Measurements from ENCODE around the gene SLC41A2.
"Not testable (repeated sequence)": the region's sequence is repeated elsewhere in the genome, so short reads cannot be mapped to it uniquely, and the experiment has no call there.

Gene SLC41A2, protein sequence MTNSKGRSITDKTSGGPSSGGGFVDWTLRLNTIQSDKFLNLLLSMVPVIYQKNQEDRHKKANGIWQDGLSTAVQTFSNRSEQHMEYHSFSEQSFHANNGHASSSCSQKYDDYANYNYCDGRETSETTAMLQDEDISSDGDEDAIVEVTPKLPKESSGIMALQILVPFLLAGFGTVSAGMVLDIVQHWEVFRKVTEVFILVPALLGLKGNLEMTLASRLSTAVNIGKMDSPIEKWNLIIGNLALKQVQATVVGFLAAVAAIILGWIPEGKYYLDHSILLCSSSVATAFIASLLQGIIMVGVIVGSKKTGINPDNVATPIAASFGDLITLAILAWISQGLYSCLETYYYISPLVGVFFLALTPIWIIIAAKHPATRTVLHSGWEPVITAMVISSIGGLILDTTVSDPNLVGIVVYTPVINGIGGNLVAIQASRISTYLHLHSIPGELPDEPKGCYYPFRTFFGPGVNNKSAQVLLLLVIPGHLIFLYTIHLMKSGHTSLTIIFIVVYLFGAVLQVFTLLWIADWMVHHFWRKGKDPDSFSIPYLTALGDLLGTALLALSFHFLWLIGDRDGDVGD

DNA sequence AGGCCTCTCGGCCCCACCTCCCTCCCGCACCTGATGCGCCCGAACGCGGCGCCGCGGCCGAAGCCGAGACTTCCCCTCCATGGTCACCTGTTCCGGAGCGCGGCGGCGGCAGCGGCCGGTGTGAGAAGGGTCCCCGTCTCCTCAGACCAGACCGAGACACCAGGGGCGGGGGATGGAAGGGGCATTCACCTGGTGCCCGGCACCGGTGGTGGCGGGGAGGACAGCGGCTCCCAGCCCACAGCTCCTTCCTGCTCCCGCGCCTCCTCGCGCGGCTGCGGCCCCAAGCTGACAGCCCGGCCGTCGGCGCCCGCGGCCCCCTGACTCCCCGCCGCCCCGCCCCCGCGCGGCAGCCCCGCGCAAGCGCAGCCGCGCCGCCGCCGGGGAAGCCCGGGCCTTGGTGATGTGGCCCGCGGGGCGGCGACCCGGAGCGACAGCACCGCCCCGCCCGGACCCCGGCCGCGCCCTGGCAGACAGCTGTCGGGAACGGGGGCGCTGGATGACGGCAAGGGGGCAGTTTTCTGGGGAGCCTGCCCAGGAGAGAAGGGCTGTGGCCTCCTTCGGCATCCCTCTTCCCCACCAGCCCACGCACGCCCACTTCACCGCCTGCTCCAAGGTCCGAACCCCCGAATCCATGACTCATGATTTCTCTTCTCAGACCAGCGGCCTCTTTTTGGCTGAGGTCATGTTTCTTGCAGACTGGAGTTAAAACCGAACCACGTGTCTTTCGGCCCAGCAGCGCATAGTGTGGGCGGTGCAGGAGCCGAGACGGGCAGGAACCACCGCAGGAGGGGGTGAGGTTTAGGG is at the start of gene SLC41A2:
TSS of gene SLC41A2 (minus strand) at position 290 of the 804 bp plus-strand sequence. CDS start 29,763 bp downstream, outside the sequence.
- no peak for DNase-seq

GRCh38 chr12:105001476-105001875 is 43.4 kb upstream of the SLC41A2 start:
- DNase-seq = no peak

DNA sequence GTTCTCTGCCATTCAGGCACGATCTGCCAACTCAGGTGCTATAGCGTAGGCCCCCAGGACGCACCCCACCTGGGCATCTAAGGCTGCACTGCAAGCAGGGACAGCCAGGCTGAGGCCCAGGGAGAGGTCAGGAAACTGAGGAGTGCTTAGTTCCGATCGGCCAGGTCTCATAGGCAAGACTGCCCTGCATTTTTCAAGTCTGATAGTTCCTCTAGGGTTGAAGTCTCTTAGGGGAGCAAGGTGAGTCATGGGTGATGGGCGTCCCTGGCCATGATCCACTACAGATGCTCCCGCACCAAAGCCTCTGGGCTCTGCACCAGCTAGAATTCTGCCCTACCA is 41.2 kb upstream of the SLC41A2 start:
- DNase-seq = no peak

GRCh38 chr12:104998423-104999346 is 40.6 kb upstream of the SLC41A2 start:
- no peak for DNase-seq

DNA sequence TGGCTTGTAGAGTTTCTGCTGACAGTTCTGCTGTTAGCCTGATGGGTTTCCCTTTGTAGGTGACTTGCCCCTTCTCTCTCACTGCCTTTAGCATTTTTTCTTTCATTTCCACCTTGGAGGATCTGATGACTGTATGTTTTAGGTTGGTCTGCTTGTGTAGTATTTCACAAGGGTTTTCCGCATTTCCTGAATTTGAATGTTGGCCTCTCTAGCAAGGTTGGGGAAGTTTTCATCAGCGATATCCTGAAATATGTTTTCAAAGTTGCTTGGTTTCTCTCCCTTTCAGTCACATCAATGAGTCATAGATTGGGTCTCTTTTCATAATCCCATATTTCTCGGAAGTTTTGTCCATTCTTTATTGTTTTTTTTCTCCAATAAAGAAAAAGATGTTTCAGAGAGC is 39.5 kb upstream of the SLC41A2 start:
- no peak for DNase-seq

GRCh38 chr12:104994336-104994735 is 36.2 kb upstream of the SLC41A2 start:
- no peak for DNase-seq

DNA sequence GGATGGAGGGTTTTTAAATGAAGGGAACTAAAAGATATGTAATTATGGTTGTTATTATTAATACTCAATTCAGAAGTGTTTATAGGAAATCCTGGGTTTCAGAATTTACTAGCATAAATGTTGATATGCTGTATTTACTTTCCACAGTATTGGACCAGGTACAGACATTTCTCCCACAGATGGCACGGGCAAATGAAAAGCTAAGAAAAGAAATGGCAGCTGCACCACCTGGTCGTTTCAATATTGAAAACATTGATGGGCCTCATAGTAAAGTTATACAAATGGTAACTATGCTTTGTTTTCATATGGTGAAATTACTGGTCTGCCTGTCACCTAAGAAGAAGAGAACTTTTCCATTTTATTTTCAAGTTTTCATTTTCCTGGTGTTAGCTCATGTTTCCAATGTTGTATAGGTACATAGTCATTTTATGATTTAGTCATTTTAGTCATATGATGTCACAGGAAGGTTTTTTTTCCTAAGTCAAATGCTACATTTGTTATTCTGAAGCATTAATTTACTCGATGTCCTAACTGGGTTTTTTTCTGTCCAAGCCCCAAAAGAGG is 33.6 kb upstream of the SLC41A2 start:
- no peak for DNase-seq

DNA sequence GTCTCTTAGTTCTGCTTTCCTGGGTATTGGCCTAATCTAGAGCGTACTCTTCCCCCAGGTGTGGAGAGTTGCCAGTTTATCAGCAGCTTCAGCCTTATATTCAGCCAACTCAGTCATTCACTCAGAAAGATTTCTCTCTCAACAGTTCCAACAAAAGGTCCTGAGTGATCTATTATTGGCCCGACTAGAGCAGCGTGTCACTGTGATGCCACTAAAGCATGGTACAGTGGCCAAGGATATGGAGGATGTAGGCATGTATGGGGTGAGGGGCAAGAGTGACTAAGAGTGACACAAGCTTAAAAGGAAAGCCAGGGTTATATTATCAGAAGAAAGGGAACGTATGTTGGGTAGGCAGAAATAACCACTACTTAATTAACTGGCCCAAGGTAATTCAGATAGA is 32.9 kb upstream of the SLC41A2 start:
- DNase-seq = no peak

GRCh38 chr12:104986022-104986941 is 28.2 kb upstream of the SLC41A2 start, which contains the start of gene NOPCHAP1:
Gene NOPCHAP1, plus strand, starts transcription at chr12:104986316. Its CDS starts 37 bp downstream, at chr12:104986353.
- DNase-seq = no peak

DNA sequence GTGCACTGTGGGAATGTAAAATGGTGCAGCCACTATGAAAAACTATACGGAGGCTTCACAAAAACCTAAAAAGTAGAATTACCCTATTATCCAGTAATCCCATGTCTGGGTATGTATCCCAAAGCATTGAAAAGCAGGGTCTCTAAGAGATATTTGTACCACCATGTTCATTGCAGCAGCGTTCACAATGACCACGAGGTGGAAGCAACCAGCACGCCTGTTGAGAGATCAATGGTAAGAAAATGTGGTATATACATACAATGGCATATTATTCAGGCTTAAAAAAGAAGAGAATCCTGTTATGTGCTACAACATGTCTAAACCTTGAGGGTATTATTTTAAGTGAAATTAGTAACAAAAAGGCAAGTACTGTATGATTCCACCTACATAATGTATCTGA is 27.1 kb upstream of the SLC41A2 start:
- DNase-seq = no peak

GRCh38 chr12:104977688-104978087 is 19.6 kb upstream of the SLC41A2 start:
- not testable (repeated sequence) for DNase-seq

GRCh38 chr12:104976703-104977102 is 18.6 kb upstream of the SLC41A2 start:
- DNase-seq = no peak

- no peak for DNase-seq
Observed at GRCh38 chr12:104975587-104976343, 17.7 kb upstream of the SLC41A2 start.

DNA sequence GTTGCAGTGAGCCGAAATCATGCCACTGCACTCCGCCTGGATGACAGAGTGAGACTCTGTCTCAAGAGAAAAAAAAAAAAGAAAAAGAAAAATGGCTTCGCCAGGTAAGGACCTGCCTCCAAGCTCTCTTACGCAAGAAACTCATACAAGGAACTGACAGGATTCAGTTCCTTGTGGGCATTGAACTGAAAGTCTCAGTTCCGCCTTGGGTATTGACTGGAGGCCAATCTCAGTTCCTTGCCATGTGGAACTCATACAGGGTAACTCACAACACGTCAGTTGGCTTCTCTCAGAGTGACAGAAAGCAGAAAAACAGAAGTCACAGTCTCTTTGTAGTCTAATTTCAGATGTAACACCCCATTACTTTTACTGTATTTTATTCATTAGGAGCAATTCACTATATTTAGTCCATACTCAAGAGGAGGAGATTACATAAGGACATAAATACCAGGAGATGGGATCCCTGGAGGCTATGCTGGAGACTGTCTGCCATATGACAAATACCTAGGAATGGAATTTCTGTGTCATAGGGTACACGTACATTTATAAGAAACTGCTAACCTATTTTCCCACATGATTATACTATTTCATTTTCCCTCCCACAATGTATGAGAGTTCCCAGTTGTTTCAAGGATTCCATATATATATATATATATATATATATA is 16.7 kb upstream of the SLC41A2 start:
- no peak for DNase-seq

DNA sequence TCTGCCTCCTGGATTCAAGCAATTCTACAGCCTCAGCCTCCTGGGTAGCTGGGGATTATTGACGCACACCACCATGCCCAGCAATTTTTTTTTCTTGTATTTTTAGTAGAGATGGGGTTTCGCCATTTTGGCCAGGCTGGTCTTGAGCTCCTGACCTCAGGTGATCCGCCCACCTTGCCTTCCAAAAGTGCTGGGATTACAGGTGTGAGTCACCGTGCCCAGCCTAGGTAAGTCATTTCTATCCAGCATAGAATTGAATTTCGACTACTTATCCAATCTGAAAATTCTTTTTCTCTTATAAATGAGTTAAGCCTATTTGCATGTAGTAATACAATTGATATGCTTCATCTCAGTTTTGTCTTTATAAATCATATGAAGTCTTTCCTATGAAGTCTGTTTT is 15.2 kb upstream of the SLC41A2 start:
- no peak for DNase-seq

GRCh38 chr12:104971306-104971705 is 13.2 kb upstream of the SLC41A2 start:
- no peak for DNase-seq

DNA sequence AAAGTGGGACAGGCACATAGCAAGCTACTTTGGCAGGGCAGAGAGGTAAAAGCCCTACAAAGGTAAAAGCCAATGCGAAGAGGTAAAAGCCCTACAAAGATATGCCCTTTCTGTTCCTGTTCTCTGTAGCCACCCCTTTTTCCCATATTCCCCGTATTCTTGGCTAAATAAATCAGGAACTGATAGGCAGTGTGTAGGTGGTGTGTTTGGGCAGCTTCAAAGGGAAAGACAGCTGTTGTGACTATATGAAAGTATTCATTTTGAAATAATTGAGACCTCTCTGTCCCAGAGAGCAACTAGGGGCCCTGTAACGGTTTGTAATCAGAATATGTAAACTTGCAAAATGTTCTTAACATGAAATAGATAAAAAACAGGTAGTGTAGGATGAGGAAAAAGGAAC is 11.3 kb upstream of the SLC41A2 start:
- DNase-seq = no peak

GRCh38 chr12:104966677-104967076 is 8.6 kb upstream of the SLC41A2 start:
- no peak for DNase-seq

DNA sequence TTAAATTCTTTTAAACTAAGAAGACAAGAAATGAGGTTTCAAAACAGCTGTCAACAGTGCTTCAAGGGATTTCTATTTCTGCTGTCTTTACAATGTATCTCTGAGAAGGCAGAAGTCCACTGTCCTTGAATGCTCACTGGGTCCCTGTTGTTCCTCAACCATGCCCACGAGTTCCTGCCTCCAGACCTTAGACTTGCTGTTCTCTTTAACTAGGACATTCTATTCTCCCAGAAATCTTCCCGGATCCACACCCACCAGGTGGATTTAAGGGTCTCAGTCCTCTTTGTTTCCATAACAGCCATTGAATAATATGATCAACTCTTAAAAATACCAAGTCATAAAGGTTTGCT is 6.7 kb upstream of the SLC41A2 start:
- DNase-seq = no peak
